Measurements from ENCODE around the gene EPAS1. TPM values are rescaled to one million over a fixed set of nuclear protein-coding genes. Genes with fewer than 3 reads are reported as not detected.

The EPAS1 gene
- total and polyA plus RNA-seq, 2 of the 13 experiments (the other 11 are each of a cell fraction or from before 2014, with no cell fraction given): 47.1 to 182 TPM

GRCh38 chr2:46297546-46298271 lies 502 bp downstream of the EPAS1 start (continued):
- TF ChIP-seq TEF (CRISPR knock-in tag; IDR thresholded peaks at IDR 0.05) (no peak), HNRNPUL1 (IDR thresholded peaks at IDR 0.05; ENCODE audit: low read depth, low read length) (no peak), ZFP36 (IDR thresholded peaks at IDR 0.05; ENCODE audit: borderline replicate concordance, low read depth, low read length, partially characterized antibody) (no peak), TP53 (CRISPR knock-in tag; conservative IDR thresholded peaks at IDR 0.05) (0 out of 2 replicates have a peak, but pooled peaks have one; percentile 53), ZNF724P (CRISPR knock-in tag; IDR thresholded peaks at IDR 0.05; ENCODE audit: borderline replicate concordance) (peak; percentile 64), HNF1B (CRISPR knock-in tag; IDR thresholded peaks at IDR 0.05) (peak; percentile 93), KLF11 (CRISPR knock-in tag; IDR thresholded peaks at IDR 0.05) (no peak), SALL1 (CRISPR knock-in tag; IDR thresholded peaks at IDR 0.05) (peak; percentile 82; the same call in 1 of the 2 replicates), ZNF136 (CRISPR knock-in tag; IDR thresholded peaks at IDR 0.05; ENCODE audit: low read depth) (0 out of 2 replicates have a peak, but pooled peaks have one; percentile 88), EP300 (IDR thresholded peaks at IDR 0.05; ENCODE audit: low read depth in 2 of 2, low read length in 2 of 2) (no peak), EP300 (CRISPR knock-in tag; IDR thresholded peaks at IDR 0.05; ENCODE audit: borderline replicate concordance) (peak; percentile 7; the same call in 1 of the 2 replicates), ZNF556 (CRISPR knock-in tag; IDR thresholded peaks at IDR 0.05; ENCODE audit: borderline replicate concordance) (no peak), ZHX1 (CRISPR knock-in tag; IDR thresholded peaks at IDR 0.05; ENCODE audit: low read depth) (peak; percentile 62; the same call in 1 of the 2 replicates), FOXA3 (CRISPR knock-in tag; IDR thresholded peaks at IDR 0.05) (peak; percentile 11; the same call in 1 of the 2 replicates), CC2D1A (CRISPR knock-in tag; IDR thresholded peaks at IDR 0.05) (no peak; the same call in 1 of the 2 replicates), ZNF30 (CRISPR knock-in tag; IDR thresholded peaks at IDR 0.05) (no peak), HOXA7 (CRISPR knock-in tag; IDR thresholded peaks at IDR 0.05) (no peak), ZBTB20 (CRISPR knock-in tag; IDR thresholded peaks at IDR 0.05; ENCODE audit: borderline replicate concordance, low read depth) (no peak), RXRB (CRISPR knock-in tag; IDR thresholded peaks at IDR 0.05; ENCODE audit: borderline replicate concordance) (peak; percentile 47; the same call in 1 of the 2 replicates), ZNF230 (CRISPR knock-in tag; IDR thresholded peaks at IDR 0.05) (peak; percentile 24; the same call in 1 of the 2 replicates), ZNF567 (CRISPR knock-in tag; IDR thresholded peaks at IDR 0.05; ENCODE audit: borderline replicate concordance) (no peak), ETV5 (CRISPR knock-in tag; IDR thresholded peaks at IDR 0.05; ENCODE audit: borderline replicate concordance) (0 out of 2 replicates have a peak, but pooled peaks have one; percentile 7), ZNF891 (CRISPR knock-in tag; IDR thresholded peaks at IDR 0.05) (peak; percentile 49; the same call in 1 of the 2 replicates), CENPT (CRISPR knock-in tag; IDR thresholded peaks at IDR 0.05; ENCODE audit: low read depth) (peak; percentile 68; the same call in 1 of the 2 replicates), JDP2 (CRISPR knock-in tag; IDR thresholded peaks at IDR 0.05; ENCODE audit: borderline replicate concordance) (no peak)
